IMR-90 (cell line): ENCODE measurements around the gene FBXO5. TPM values are rescaled to one million over a fixed set of nuclear protein-coding genes. Genes with fewer than 3 reads are reported as not detected.

Experiments used
- ATAC-seq: fragments of 200-7000 bp; cut with Tn5 transposase; 2 replicates; pipeline ENCODE4 v1.9.1; 2020; ENCODE audit warnings: low read depth, mild to moderate bottlenecking, moderate library complexity
- BruUV-seq: library from RNA; stranded (reverse); fragments of 400-500 nt; replicated peaks from 2 replicates; lab custom pipeline; 2021; lab: Mats Ljungman, UMichigan
- CTCF ChIA-PET: fragments of 300-600 bp; formaldehyde crosslinking; extraction: SDS; loops from one replicate; lab custom pipeline; 2021; ENCODE audit warnings: antibody characterized with exemption; lab: Yijun Ruan, JAX
- POLR2A ChIA-PET: fragments of 300-600 bp; sonication (Branson Sonifier 250); formaldehyde crosslinking; loops from one replicate; lab custom pipeline; 2022; ENCODE audit warnings: antibody characterized with exemption; ENCODE audit not compliant: unreplicated experiment; lab: Charles Lee
- DNase-seq: peaks from one replicate; pipeline ENCODE4 v3.0.0; 2013
- H2AFZ ChIP-seq: replicated peaks from 2 replicates; pipeline ENCODE3; 2013; ENCODE audit warnings: low read length, mild to moderate bottlenecking; ENCODE audit not compliant: poor library complexity
- H2AK5ac ChIP-seq: 2 replicates; pipeline ENCODE4 v1.6.1; 2013; ENCODE audit warnings: low read depth, low read length, inconsistent platforms
- H2AK9ac ChIP-seq: replicated peaks from 2 replicates; pipeline ENCODE3; 2013; ENCODE audit warnings: mild to moderate bottlenecking, low read depth, low read length, moderate library complexity; ENCODE audit not compliant: poor library complexity
- H2BK120ac ChIP-seq: 2 replicates; pipeline ENCODE4 v1.6.1; 2013; ENCODE audit warnings: low read depth, low read length, inconsistent platforms
- H2BK15ac ChIP-seq: 3 replicates; pipeline ENCODE4 v1.6.1; 2013; ENCODE audit warnings: low read depth, low read length, inconsistent platforms
- H2BK20ac ChIP-seq: 2 replicates; pipeline ENCODE4 v1.6.1; 2013; ENCODE audit warnings: low read depth, mild to moderate bottlenecking, inconsistent platforms, low read length, moderate library complexity
- H2BK5ac ChIP-seq: 2 replicates; pipeline ENCODE4 v1.6.1; 2013; ENCODE audit warnings: mild to moderate bottlenecking, low read depth, low read length, inconsistent platforms; ENCODE audit not compliant: poor library complexity, severe bottlenecking
- H3K14ac ChIP-seq: replicated peaks from 2 replicates; pipeline ENCODE4 v1.6.1; 2013; ENCODE audit warnings: low read depth, low read length, inconsistent platforms
- H3K18ac ChIP-seq: 2 replicates; pipeline ENCODE4 v1.6.1; 2013; ENCODE audit warnings: low read depth, low read length, control low read depth
- H3K23ac ChIP-seq: 2 replicates; pipeline ENCODE4 v1.6.1; 2013; ENCODE audit warnings: low read depth, low read length, inconsistent platforms
- H3K27ac ChIP-seq: 2 replicates; pipeline ENCODE4 v1.5.1; 2013; ENCODE audit warnings: mild to moderate bottlenecking, control low read depth, low read length; ENCODE audit not compliant: insufficient read depth
- H3K27me3 ChIP-seq: 2 replicates; pipeline ENCODE4 v1.6.1; 2013; ENCODE audit warnings: low read length; ENCODE audit not compliant: control insufficient read depth, insufficient read depth
- H3K36me3 ChIP-seq: 2 replicates; pipeline ENCODE4 v1.6.1; 2013; ENCODE audit warnings: low read length, mixed read lengths; ENCODE audit not compliant: control insufficient read depth, insufficient read depth
- H3K4ac ChIP-seq: 2 replicates; pipeline ENCODE4 v1.6.1; 2013; ENCODE audit warnings: low read depth, low read length, inconsistent platforms
- H3K4me1 ChIP-seq: 2 replicates; pipeline ENCODE4 v1.6.1; 2013; ENCODE audit warnings: low read length, mixed read lengths; ENCODE audit not compliant: control insufficient read depth, insufficient read depth
- H3K4me2 ChIP-seq: 2 replicates; pipeline ENCODE4 v1.6.1; 2013; ENCODE audit warnings: low read depth, mild to moderate bottlenecking, control low read depth, low read length, moderate library complexity
- H3K4me3 ChIP-seq: 2 replicates; pipeline ENCODE4 v1.5.1; 2013; ENCODE audit warnings: low read depth, mild to moderate bottlenecking, control low read depth, low read length, moderate library complexity; ENCODE audit not compliant: insufficient read depth
- H3K56ac ChIP-seq: 2 replicates; pipeline ENCODE4 v1.6.1; 2013; ENCODE audit warnings: low read length, inconsistent platforms; ENCODE audit not compliant: insufficient read depth; ENCODE audit errors: extremely low read depth
- H3K79me1 ChIP-seq, 2 experiments: 2 replicates each; pipeline ENCODE4 v1.6.1; 2013; ENCODE audit warnings: low read length in 2 of 2, inconsistent platforms in 1 of 2, low read depth in 1 of 2
- H3K9ac ChIP-seq: 2 replicates; pipeline ENCODE4 v1.6.1; 2013; ENCODE audit warnings: low read depth, low read length, control low read depth
- H3K9me1 ChIP-seq: 2 replicates; pipeline ENCODE4 v1.6.1; 2013; ENCODE audit warnings: low read length, inconsistent platforms; ENCODE audit not compliant: insufficient read depth
- H3K9me3 ChIP-seq: 2 replicates; pipeline ENCODE4 v1.6.1; 2013; ENCODE audit warnings: low read length; ENCODE audit not compliant: control insufficient read depth, insufficient read depth
- H4K20me1 ChIP-seq: 2 replicates; pipeline ENCODE4 v1.6.1; 2013; ENCODE audit warnings: low read length, inconsistent platforms; ENCODE audit not compliant: insufficient read depth
- H4K5ac ChIP-seq: 2 replicates; pipeline ENCODE4 v1.6.1; 2013; ENCODE audit warnings: mild to moderate bottlenecking, low read depth, low read length, control low read depth
- H4K8ac ChIP-seq, 2 experiments: 2 replicates each; pipeline ENCODE4 v1.6.1; 2013; ENCODE audit warnings: low read depth in 2 of 2, low read length in 2 of 2, control low read depth in 1 of 2, inconsistent platforms in 1 of 2
- H4K91ac ChIP-seq: 2 replicates; pipeline ENCODE4 v1.6.1; 2013; ENCODE audit warnings: low read depth, low read length, inconsistent platforms; ENCODE audit not compliant: insufficient read depth
- BHLHE40 ChIP-seq: fragments of 150-350 bp; IDR thresholded peaks from 2 replicates; pipeline ENCODE4 v1.6.1; 2016; ENCODE audit warnings: mild to moderate bottlenecking, low read depth, low read length
- CEBPB ChIP-seq: IDR thresholded peaks from 2 replicates; pipeline ENCODE4 v1.6.1; 2012; ENCODE audit warnings: low read depth, low read length, improper control_type of control experiment
- CHD1 ChIP-seq: IDR thresholded peaks from 2 replicates; pipeline ENCODE4 v1.6.1; 2012; ENCODE audit warnings: low read depth, low read length, improper control_type of control experiment
- FOS ChIP-seq: fragments of 150-350 bp; IDR thresholded peaks from 2 replicates; pipeline ENCODE4 v1.6.1; 2016; ENCODE audit warnings: low read depth, low read length
- MAFK ChIP-seq: IDR thresholded peaks from 2 replicates; pipeline ENCODE4 v1.6.1; 2012; ENCODE audit warnings: low read depth, low read length, improper control_type of control experiment
- MAZ ChIP-seq: IDR thresholded peaks from 2 replicates; pipeline ENCODE4 v1.6.1; 2012; ENCODE audit warnings: low read depth, mild to moderate bottlenecking, low read length, improper control_type of control experiment, moderate library complexity, borderline replicate concordance
- NFE2L2 ChIP-seq: fragments of 150-350 bp; IDR thresholded peaks from 2 replicates; pipeline ENCODE4 v1.6.1; 2016; ENCODE audit warnings: low read depth, mild to moderate bottlenecking, low read length
- POLR2A ChIP-seq: IDR thresholded peaks from 2 replicates; pipeline ENCODE4 v1.6.1; 2012; ENCODE audit warnings: mild to moderate bottlenecking, low read depth, low read length
- RAD21 ChIP-seq: IDR thresholded peaks from 2 replicates; pipeline ENCODE4 v1.6.1; 2012; ENCODE audit warnings: low read length, improper control_type of control experiment
- RCOR1 ChIP-seq: IDR thresholded peaks from 2 replicates; pipeline ENCODE4 v1.6.1; 2012; ENCODE audit warnings: mild to moderate bottlenecking, low read length, improper control_type of control experiment; ENCODE audit not compliant: insufficient replicate concordance
- RFX5 ChIP-seq: IDR thresholded peaks from 2 replicates; pipeline ENCODE4 v1.8.0; 2012; ENCODE audit warnings: low read depth, mild to moderate bottlenecking, low read length, moderate library complexity
- SMC3 ChIP-seq: fragments of 150-350 bp; IDR thresholded peaks from 2 replicates; pipeline ENCODE4 v1.6.1; 2016; ENCODE audit warnings: low read depth, mild to moderate bottlenecking, antibody characterized with exemption, low read length, moderate library complexity
- WGBS, 2 experiments: methylation state at CpG; one replicate each; pipeline versions ENCODE4 v1.1.5 to v1.1.7; 2013; ENCODE audit warnings: missing lambda C conversion rate in 2 of 2; ENCODE audit not compliant: insufficient read length in 1 of 2; ENCODE audit errors: extremely low coverage in 2 of 2; 5-methylcytosine and 5-hydroxymethylcytosine counted together
- dilution Hi-C: fragments of 300-500 bp; cut with HindIII; formaldehyde crosslinking; loops from one replicate; pipeline ENCODE4 v1.14.3; 2018; ENCODE audit warnings: low sequenced_read_pairs; ENCODE audit not compliant: unreplicated experiment
- in situ Hi-C: fragments of 300-500 bp; cut with MboI; formaldehyde crosslinking; loops from 3 replicates; pipeline ENCODE4 v1.14.3; 2019; ENCODE audit warnings: low sequenced_read_pairs, inconsistent platforms, mixed read lengths
- intact Hi-C: fragments of 100-400 bp; cut with micrococcal nuclease; formaldehyde crosslinking; loops from 2 replicates; pipeline ENCODE4 v1.10.0; 2022
- polyA plus RNA-seq, 3 experiments: library from polyadenylated mRNA; depleted of rRNA; stranded (reverse); fragments of >200 nt; gene quantifications; 2 replicates each; pipeline ENCODE4 v1.2.3, GENCODE V29; 2012; ENCODE audit warnings: low replicate concordance in 1 of 3
- total RNA-seq: library from RNA; depleted of rRNA; stranded (reverse); fragments of >200 nt; gene quantifications from 2 replicates; pipeline ENCODE4 v1.2.3, GENCODE V29; 2012
- TF ChIP-seq, protein P1 (sequence below): fragments of 150-350 bp; IDR thresholded peaks from 2 replicates; pipeline ENCODE4 v1.6.1; 2017; ENCODE audit warnings: mild to moderate bottlenecking, antibody characterized with exemption, low read length, low read depth
- TF ChIP-seq, protein P2 (sequence below): fragments of 150-350 bp; IDR thresholded peaks from 2 replicates; pipeline ENCODE4 v1.6.1; 2016; ENCODE audit warnings: low read depth, mild to moderate bottlenecking, low read length, moderate library complexity, borderline replicate concordance
- TF ChIP-seq, protein P3 (sequence below): conservative IDR thresholded peaks from 2 replicates; pipeline ENCODE4 v1.5.1; 2012; ENCODE audit warnings: mild to moderate bottlenecking, low read depth, low read length, improper control_type of control experiment

Gene FBXO5
- total and polyA plus RNA-seq, 2 of the 4 experiments (the other 2 are of a cell fraction), result 11.8 to 16.7 TPM

DNA sequence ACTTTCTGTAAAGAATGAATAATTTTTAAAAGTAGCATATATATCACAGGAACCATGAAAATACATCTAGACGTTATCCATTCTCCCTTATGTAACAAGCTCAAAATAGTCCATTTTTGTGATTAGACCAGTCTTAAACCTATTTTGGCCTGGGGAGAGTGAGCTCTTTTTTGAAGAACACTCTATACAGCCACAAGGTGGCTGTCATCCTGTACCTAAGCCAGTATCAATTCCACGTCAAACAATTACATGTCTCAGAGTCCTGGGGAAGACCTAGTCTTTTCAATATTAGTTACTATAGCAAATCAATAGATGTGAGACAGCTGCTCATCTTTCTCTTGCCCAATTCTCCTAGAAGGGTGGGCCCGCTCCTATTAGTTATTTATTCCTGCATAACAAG is 28.4 kb downstream of the FBXO5 start:
- Histone ChIP-seq H3K79me1 (no peaks in the 10 kb centered on the region), H2AK5ac (no peak overlapping the region), H3K4me1 (no peaks in the 10 kb centered on the region), H3K4ac (no peak overlapping the region), H2AK9ac (no peak overlapping the region), H3K18ac (no peak overlapping the region), H2BK5ac (no peak overlapping the region), H3K4me2 (no peak overlapping the region), H2BK20ac (no peak overlapping the region), H3K9ac (no peak overlapping the region), H2BK120ac (no peak overlapping the region), H3K9me1 (no peaks in the 10 kb centered on the region), H4K8ac (no peak overlapping the region), H3K27me3 (no peaks in the 10 kb centered on the region), H2AFZ (no peak overlapping the region), H3K27ac (no peak overlapping the region), H4K5ac (no peak overlapping the region), H4K91ac (no peak overlapping the region), H3K4me3 (no peak overlapping the region), H2BK15ac (no peak overlapping the region), H3K14ac (no peak overlapping the region), H3K56ac (no peak overlapping the region), H3K9me3 (no peaks in the 10 kb centered on the region), H3K23ac (no peak overlapping the region), H4K20me1 (no peaks in the 10 kb centered on the region), H3K36me3 (no peaks in the 10 kb centered on the region)
- in situ Hi-C loops, result loop anchor here (10.0 kb wide), 2 partner anchors 210 to 480 kb away; no protein-coding TSS in a partner anchor
- no CpG with 5 or more reads among the region's 3 CpGs for WGBS, 2 experiments
- ChIA-PET POLR2A (no interaction called here), CTCF (interaction anchor here (0.6 to 1.2 kb wide), 5 partner anchors 11 to 1161 kb away, joined by 3 to 5 read pairs (median 3); no protein-coding TSS in a partner anchor)
- TF ChIP-seq POLR2A, result no peak
- TF ChIP-seq, protein P1, sequence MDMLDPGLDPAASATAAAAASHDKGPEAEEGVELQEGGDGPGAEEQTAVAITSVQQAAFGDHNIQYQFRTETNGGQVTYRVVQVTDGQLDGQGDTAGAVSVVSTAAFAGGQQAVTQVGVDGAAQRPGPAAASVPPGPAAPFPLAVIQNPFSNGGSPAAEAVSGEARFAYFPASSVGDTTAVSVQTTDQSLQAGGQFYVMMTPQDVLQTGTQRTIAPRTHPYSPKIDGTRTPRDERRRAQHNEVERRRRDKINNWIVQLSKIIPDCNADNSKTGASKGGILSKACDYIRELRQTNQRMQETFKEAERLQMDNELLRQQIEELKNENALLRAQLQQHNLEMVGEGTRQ, result no peak
- TF ChIP-seq MAZ, result no peak
- TF ChIP-seq, protein P2, sequence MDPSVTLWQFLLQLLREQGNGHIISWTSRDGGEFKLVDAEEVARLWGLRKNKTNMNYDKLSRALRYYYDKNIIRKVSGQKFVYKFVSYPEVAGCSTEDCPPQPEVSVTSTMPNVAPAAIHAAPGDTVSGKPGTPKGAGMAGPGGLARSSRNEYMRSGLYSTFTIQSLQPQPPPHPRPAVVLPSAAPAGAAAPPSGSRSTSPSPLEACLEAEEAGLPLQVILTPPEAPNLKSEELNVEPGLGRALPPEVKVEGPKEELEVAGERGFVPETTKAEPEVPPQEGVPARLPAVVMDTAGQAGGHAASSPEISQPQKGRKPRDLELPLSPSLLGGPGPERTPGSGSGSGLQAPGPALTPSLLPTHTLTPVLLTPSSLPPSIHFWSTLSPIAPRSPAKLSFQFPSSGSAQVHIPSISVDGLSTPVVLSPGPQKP, result no peak
- TF ChIP-seq SMC3, result no peak
- TF ChIP-seq RAD21, result no peak
- no peak for TF ChIP-seq RCOR1
- TF ChIP-seq, protein P3, sequence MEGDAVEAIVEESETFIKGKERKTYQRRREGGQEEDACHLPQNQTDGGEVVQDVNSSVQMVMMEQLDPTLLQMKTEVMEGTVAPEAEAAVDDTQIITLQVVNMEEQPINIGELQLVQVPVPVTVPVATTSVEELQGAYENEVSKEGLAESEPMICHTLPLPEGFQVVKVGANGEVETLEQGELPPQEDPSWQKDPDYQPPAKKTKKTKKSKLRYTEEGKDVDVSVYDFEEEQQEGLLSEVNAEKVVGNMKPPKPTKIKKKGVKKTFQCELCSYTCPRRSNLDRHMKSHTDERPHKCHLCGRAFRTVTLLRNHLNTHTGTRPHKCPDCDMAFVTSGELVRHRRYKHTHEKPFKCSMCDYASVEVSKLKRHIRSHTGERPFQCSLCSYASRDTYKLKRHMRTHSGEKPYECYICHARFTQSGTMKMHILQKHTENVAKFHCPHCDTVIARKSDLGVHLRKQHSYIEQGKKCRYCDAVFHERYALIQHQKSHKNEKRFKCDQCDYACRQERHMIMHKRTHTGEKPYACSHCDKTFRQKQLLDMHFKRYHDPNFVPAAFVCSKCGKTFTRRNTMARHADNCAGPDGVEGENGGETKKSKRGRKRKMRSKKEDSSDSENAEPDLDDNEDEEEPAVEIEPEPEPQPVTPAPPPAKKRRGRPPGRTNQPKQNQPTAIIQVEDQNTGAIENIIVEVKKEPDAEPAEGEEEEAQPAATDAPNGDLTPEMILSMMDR, result no peak
- TF ChIP-seq FOS, result no peak
- TF ChIP-seq BHLHE40, result no peak
- TF ChIP-seq CHD1, result no peak
- TF ChIP-seq RFX5, result no peak
- no peak for TF ChIP-seq NFE2L2
- no peak for TF ChIP-seq MAFK
- TF ChIP-seq CEBPB, result no peak
- dilution Hi-C loops, result no loop called here
- no peak for ATAC-seq
- no peak for DNase-seq
- intact Hi-C loops, result loop anchor here (5.0 kb wide), 1 partner anchor 358 kb away; no protein-coding TSS in a partner anchor
- no TSS peak for BruUV-seq
